ENCODE results near the gene ZNF778. TPM values are rescaled to one million over a fixed set of nuclear protein-coding genes. Genes with fewer than 3 reads are reported as not detected.

The ZNF778 gene
- total RNA-seq, result 12.7 TPM
- 2.2 TPM for polyA plus RNA-seq (ENCODE audit: insufficient read depth, low read depth, low replicate concordance)
- long read RNA-seq, donor 1, full-length matches to known transcripts, result 2 of 2 reads
- long read RNA-seq, donor 1, partial matches to known transcripts, result 0 of 2 reads
- long read RNA-seq, donor 1, other reads (novel, unspliced or antisense), result 0 of 2 reads
- long read RNA-seq, donor 2, result 0 reads
- long read RNA-seq, donor 3, partial matches to known transcripts, result 0 of 1 reads
- long read RNA-seq, donor 3, other reads (novel, unspliced or antisense), result 0 of 1 reads
- long read RNA-seq, donor 4, result 0 reads
- long read RNA-seq, donor 5, result 0 reads
- long read RNA-seq, donor 6, result 0 reads
- long read RNA-seq, donor 7, partial matches to known transcripts, result 0 of 5 reads
- long read RNA-seq, donor 7, other reads (novel, unspliced or antisense), result 4 of 5 reads
- long read RNA-seq, donor 8, partial matches to known transcripts, result 0 of 1 reads
- long read RNA-seq, donor 8, other reads (novel, unspliced or antisense), result 0 of 1 reads
- long read RNA-seq, donor 9, partial matches to known transcripts, result 0 of 1 reads
- long read RNA-seq, donor 9, other reads (novel, unspliced or antisense), result 0 of 1 reads
- long read RNA-seq, donor 10, result 0 reads

- H3K27ac ChIP-seq (ENCODE audit: low read depth in 2 of 2, low read length in 2 of 2), result peak within 1 kb of the TSS; percentile 93 to 95
- no peaks in the 10 kb centered on the region for H3K9me3 ChIP-seq (ENCODE audit: control insufficient read depth in 2 of 3, insufficient read depth in 1 of 3, low read length in 3 of 3)
- DNase-seq (peak; percentile 80 to 95 (median 91)), FAIRE-seq (no peak)
- no peak for TF ChIP-seq CTCF (IDR thresholded peaks at IDR 0.05; ENCODE audit: borderline replicate concordance, extremely low read depth, insufficient read depth)
- H3K4me3 ChIP-seq (ENCODE audit: low read length in 3 of 3), result peak within 1 kb of the TSS; percentile 70 to 89 (median 79)
- H3K27me3 ChIP-seq (ENCODE audit: control insufficient read depth, insufficient read depth, low read length), result no peaks in the 10 kb centered on the region
- intact Hi-C loops (cut with DNase I), result no loop called here
- peaks cover 0 to 7% (median 4%) of the 10 kb centered on the region in 3 donors for H3K4me1 ChIP-seq (ENCODE audit: control insufficient read depth in 2 of 3, insufficient read depth in 2 of 3, low read depth in 1 of 3, low read length in 3 of 3)
- peaks cover 0 to 16% (median 14%) of the 10 kb centered on the region in 3 donors for H3K36me3 ChIP-seq (ENCODE audit: control insufficient read depth in 2 of 3, insufficient read depth in 3 of 3, low read length in 3 of 3)
- peak within 1 kb of the TSS; percentile 50 to 87 (median 84) for H3K9ac ChIP-seq (ENCODE audit: low read length in 3 of 3)
These were observed at the start of gene ZNF778 for GRCh38 chr16:89217388-89218191. Gene ZNF778, plus strand, starts transcription at chr16:89217703. Its CDS starts 3,425 bp downstream, at chr16:89221128.

- Histone ChIP-seq H3K4me1 (ENCODE audit: control insufficient read depth in 2 of 3, insufficient read depth in 2 of 3, low read depth in 1 of 3, low read length in 3 of 3) (peaks cover 0 to 9% (median 0%) of the 10 kb centered on the region in 3 donors), H3K9me3 (ENCODE audit: control insufficient read depth in 2 of 3, insufficient read depth in 1 of 3, low read length in 3 of 3) (no peaks in the 10 kb centered on the region), H3K4me3 (ENCODE audit: low read length in 3 of 3) (no peak overlapping the region), H3K27ac (ENCODE audit: low read depth in 2 of 2, low read length in 2 of 2) (no peak overlapping the region), H3K9ac (ENCODE audit: low read length in 3 of 3) (no peak overlapping the region), H3K36me3 (ENCODE audit: control insufficient read depth in 2 of 3, insufficient read depth in 3 of 3, low read length in 3 of 3) (no peaks in the 10 kb centered on the region), H3K27me3 (ENCODE audit: control insufficient read depth, insufficient read depth, low read length) (no peaks in the 10 kb centered on the region)
- no peak for TF ChIP-seq CTCF (IDR thresholded peaks at IDR 0.05; ENCODE audit: borderline replicate concordance, extremely low read depth, insufficient read depth)
- DNase-seq (peak in 1 of 5 donors; percentile 76), FAIRE-seq (no peak)
- intact Hi-C loops (cut with DNase I), result no loop called here
These were observed 48.9 kb upstream of the ZNF778 start for GRCh38 chr16:89168381-89169189.

GRCh38 chr16:89169778-89170177 is 47.7 kb upstream of the ZNF778 start:
- Histone ChIP-seq H3K27ac (ENCODE audit: low read depth in 2 of 2, low read length in 2 of 2) (no peak overlapping the region), H3K27me3 (ENCODE audit: control insufficient read depth, insufficient read depth, low read length) (no peaks in the 10 kb centered on the region), H3K9me3 (ENCODE audit: control insufficient read depth in 2 of 3, insufficient read depth in 1 of 3, low read length in 3 of 3) (no peaks in the 10 kb centered on the region), H3K9ac (ENCODE audit: low read length in 3 of 3) (no peak overlapping the region), H3K4me3 (ENCODE audit: low read length in 3 of 3) (no peak overlapping the region), H3K36me3 (ENCODE audit: control insufficient read depth in 2 of 3, insufficient read depth in 3 of 3, low read length in 3 of 3) (no peaks in the 10 kb centered on the region), H3K4me1 (ENCODE audit: control insufficient read depth in 2 of 3, insufficient read depth in 2 of 3, low read depth in 1 of 3, low read length in 3 of 3) (peaks cover 0 to 9% (median 0%) of the 10 kb centered on the region in 3 donors)
- TF ChIP-seq CTCF (IDR thresholded peaks at IDR 0.05; ENCODE audit: borderline replicate concordance, extremely low read depth, insufficient read depth), result no peak
- DNase-seq, result peak in 1 of 5 donors; percentile 81
- no peak for FAIRE-seq
- intact Hi-C loops (cut with DNase I), result no loop called here
